NCI-H1092 (cell line): ENCODE results near the gene APOL2.
"Not testable (repeated sequence)": the region's sequence is repeated elsewhere in the genome, so short reads cannot be mapped to it uniquely, and the experiment has no call there.

ENCODE experiments used
- DNase-seq: peaks from one replicate; lab custom pipeline; 2025; lab: John Stamatoyannopoulos, UW

The APOL2 gene

GRCh38 chr22:36221799-36222751, 17.3 kb downstream of the APOL2 start:
- DNase-seq: no peak

GRCh38 chr22:36220451-36220921, 18.8 kb downstream of the APOL2 start:
- DNase-seq: no peak

- no peak for DNase-seq
These were observed 20.6 kb downstream of the APOL2 start for GRCh38 chr22:36218648-36219193.

GRCh38 chr22:36215981-36216380, 23.3 kb downstream of the APOL2 start:
- DNase-seq: no peak

GRCh38 chr22:36213586-36213985, 25.7 kb downstream of the APOL2 start:
- DNase-seq: no peak

GRCh38 chr22:36212901-36213300, 26.4 kb downstream of the APOL2 start:
- no peak for DNase-seq

GRCh38 chr22:36211237-36211861, 28.0 kb downstream of the APOL2 start:
- DNase-seq: peak; percentile 41

- no peak for DNase-seq
These were observed 29.1 kb downstream of the APOL2 start for GRCh38 chr22:36210224-36210623.

GRCh38 chr22:36209488-36209908, 29.8 kb downstream of the APOL2 start:
- DNase-seq: not testable (repeated sequence)

GRCh38 chr22:36208914-36209313, 30.4 kb downstream of the APOL2 start:
- no peak for DNase-seq

- no peak for DNase-seq
These were observed 31.1 kb downstream of the APOL2 start for GRCh38 chr22:36208162-36208765.

GRCh38 chr22:36206255-36206654, 33.1 kb downstream of the APOL2 start:
- no peak for DNase-seq

GRCh38 chr22:36205573-36205972, 33.8 kb downstream of the APOL2 start:
- not testable (repeated sequence) for DNase-seq

GRCh38 chr22:36204632-36205015, 34.7 kb downstream of the APOL2 start:
- DNase-seq: no peak

GRCh38 chr22:36204001-36204631, 35.2 kb downstream of the APOL2 start:
- no peak for DNase-seq

- DNase-seq: not testable (repeated sequence)
These were observed 35.9 kb downstream of the APOL2 start for GRCh38 chr22:36203441-36203840.

- DNase-seq: peak; percentile 59
These were observed 36.4 kb downstream of the APOL2 start for GRCh38 chr22:36202906-36203305.

- peak; percentile 57 for DNase-seq
These were observed 37.6 kb downstream of the APOL2 start, which contains the start of gene APOL4 for GRCh38 chr22:36201630-36202319. TSS of gene APOL4 (minus strand) at chr22:36201809. CDS start at chr22:36201734, 75 bp downstream.

GRCh38 chr22:36201025-36201424, 38.3 kb downstream of the APOL2 start:
- DNase-seq: not testable (repeated sequence)

GRCh38 chr22:36199001-36199551, 40.3 kb downstream of the APOL2 start:
- no peak for DNase-seq

- no peak for DNase-seq
These were observed 40.8 kb downstream of the APOL2 start for GRCh38 chr22:36198536-36198935.
